Adipocyte (in vitro differentiated cells): ENCODE measurements around the gene MS4A18.
"Not testable (repeated sequence)": the region's sequence is repeated elsewhere in the genome, so short reads cannot be mapped to it uniquely, and the experiment has no call there.

ENCODE experiments used
- DNase-seq: peaks from one replicate; pipeline ENCODE4 v3.0.0-alpha.2; 2015; ENCODE audit warnings: low read depth
- H3K27me3 ChIP-seq: replicated peaks from 2 replicates; pipeline ENCODE4 v1.7.0; 2013; ENCODE audit warnings: mild to moderate bottlenecking, low read length, moderate library complexity; ENCODE audit not compliant: control insufficient read depth, insufficient read depth
- H3K36me3 ChIP-seq: 2 replicates; pipeline ENCODE4 v1.7.0; 2013; ENCODE audit warnings: low read length, mild to moderate bottlenecking, moderate library complexity; ENCODE audit not compliant: control insufficient read depth, insufficient read depth, severe bottlenecking
- H3K4me1 ChIP-seq: 2 replicates; pipeline ENCODE4 v1.7.0; 2013; ENCODE audit warnings: mild to moderate bottlenecking, low read length, moderate library complexity; ENCODE audit not compliant: control insufficient read depth, insufficient read depth
- H3K4me3 ChIP-seq: 2 replicates; pipeline ENCODE4 v1.7.0; 2013; ENCODE audit warnings: mild to moderate bottlenecking, low read length, moderate library complexity
- H3K9ac ChIP-seq: 2 replicates; pipeline ENCODE4 v1.7.0; 2013; ENCODE audit warnings: mild to moderate bottlenecking, low read length, moderate library complexity
- H3K9me3 ChIP-seq: 2 replicates; pipeline ENCODE4 v1.7.0; 2013; ENCODE audit warnings: mild to moderate bottlenecking, low read length, moderate library complexity; ENCODE audit not compliant: control insufficient read depth

Gene MS4A18

DNA sequence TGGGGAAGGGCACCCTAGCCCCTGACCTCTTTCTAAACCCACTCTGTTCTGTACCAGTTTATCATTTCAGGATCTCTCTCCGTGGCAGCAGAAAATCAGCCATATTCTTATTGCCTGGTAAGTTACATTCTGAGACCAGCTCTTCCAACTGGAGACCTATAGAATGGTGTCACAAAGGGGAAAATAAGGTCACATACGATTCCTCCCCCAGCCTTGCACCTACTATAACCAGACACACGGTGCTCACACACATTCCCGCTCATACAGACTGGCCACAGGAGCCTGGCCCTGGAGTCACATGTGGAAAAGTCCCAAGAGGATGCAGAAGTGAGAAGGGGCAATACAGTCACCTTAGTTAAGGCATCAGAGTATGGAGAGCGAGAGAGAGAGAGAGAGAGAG is 17.6 kb upstream of the MS4A18 start:
- no peak overlapping the region for H3K9ac ChIP-seq
- no peaks in the 10 kb centered on the region for H3K9me3 ChIP-seq
- H3K4me1 ChIP-seq = no peaks in the 10 kb centered on the region
- no peak for DNase-seq
- H3K4me3 ChIP-seq = no peak overlapping the region
- no peaks in the 10 kb centered on the region for H3K36me3 ChIP-seq
- H3K27me3 ChIP-seq = no peaks in the 10 kb centered on the region

- no peaks in the 10 kb centered on the region for H3K27me3 ChIP-seq
- no peak for DNase-seq
These were observed 14.0 kb upstream of the MS4A18 start for GRCh38 chr11:60710482-60710881.

GRCh38 chr11:60711276-60711675 is 13.2 kb upstream of the MS4A18 start:
- H3K9me3 ChIP-seq = no peaks in the 10 kb centered on the region
- H3K4me3 ChIP-seq = no peak overlapping the region
- no peaks in the 10 kb centered on the region for H3K27me3 ChIP-seq
- H3K36me3 ChIP-seq = no peaks in the 10 kb centered on the region
- no peaks in the 10 kb centered on the region for H3K4me1 ChIP-seq
- DNase-seq = no peak
- no peak overlapping the region for H3K9ac ChIP-seq

More at GRCh38 chr11:60710482-60710881, 14.0 kb upstream of the MS4A18 start:
- H3K36me3 ChIP-seq = no peaks in the 10 kb centered on the region
- no peak overlapping the region for H3K9ac ChIP-seq
- no peaks in the 10 kb centered on the region for H3K4me1 ChIP-seq
- no peak overlapping the region for H3K4me3 ChIP-seq
- H3K9me3 ChIP-seq = no peaks in the 10 kb centered on the region

GRCh38 chr11:60713423-60713822 is 11.1 kb upstream of the MS4A18 start:
- not testable (repeated sequence) for H3K27me3 ChIP-seq, H3K4me1 ChIP-seq, H3K4me3 ChIP-seq, H3K9ac ChIP-seq, DNase-seq, H3K9me3 ChIP-seq, H3K36me3 ChIP-seq

DNA sequence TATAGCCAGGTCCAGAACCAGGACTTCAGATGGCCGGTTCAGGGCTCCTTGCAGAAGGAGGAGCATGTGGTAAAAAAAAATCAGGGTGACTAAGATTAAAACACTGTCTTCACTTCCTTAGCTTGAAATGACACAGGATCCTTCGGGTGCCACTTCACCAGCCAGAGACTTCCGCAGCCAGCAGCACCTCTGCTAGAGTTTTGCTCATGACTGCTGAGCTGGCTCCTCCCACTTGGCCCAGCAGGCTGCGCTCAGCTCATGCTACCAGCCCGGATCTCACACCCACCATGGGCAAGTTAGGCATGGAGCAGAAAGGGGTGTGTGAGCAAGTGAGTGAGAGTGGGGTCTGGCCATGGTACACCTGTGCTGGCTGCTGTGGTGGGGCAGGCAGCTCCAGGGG is 6.6 kb upstream of the MS4A18 start:
- H3K4me3 ChIP-seq = no peak overlapping the region
- H3K4me1 ChIP-seq = no peaks in the 10 kb centered on the region
- no peaks in the 10 kb centered on the region for H3K36me3 ChIP-seq
- DNase-seq = no peak
- H3K9me3 ChIP-seq = peaks cover 7% of the 10 kb centered on the region
- H3K27me3 ChIP-seq = peaks cover 3% of the 10 kb centered on the region
- no peak overlapping the region for H3K9ac ChIP-seq

DNA sequence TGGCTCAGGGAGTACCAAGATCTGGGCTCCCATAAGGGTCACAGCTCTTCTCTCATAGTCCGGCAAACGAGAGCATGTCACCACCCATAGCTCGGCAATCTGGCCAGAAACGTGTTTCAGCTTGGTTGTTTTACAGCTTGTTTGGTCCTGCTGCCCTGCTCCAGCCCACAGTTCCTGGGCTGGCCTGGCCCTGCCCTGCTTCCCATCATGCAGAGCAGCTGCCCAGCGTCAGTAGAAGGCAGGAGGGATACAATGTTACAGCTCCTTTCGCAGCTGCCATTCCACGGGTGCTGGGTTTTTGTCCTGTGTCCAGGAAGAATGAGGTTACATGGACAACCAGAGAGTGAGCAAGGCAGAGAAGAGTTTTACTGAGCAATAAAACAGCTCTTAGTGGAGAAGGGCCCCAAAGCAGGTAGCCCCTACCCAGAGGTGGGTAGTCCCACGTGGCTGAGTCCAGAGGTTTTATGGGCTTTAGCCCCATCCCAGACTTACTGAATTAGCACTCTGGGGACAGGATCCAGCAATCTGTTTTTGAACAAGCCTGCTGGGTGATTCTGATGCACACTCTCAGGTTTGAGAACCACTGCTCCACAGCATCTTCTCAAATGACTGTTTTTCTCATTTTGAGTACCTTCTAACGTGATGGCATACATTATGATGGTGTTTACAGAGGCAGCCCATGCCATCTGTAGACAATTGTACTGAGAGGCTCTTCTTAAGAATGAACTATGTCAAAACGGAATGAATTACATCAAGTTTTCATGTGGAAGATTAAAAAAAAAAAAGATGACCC is 5.8 kb upstream of the MS4A18 start:
- H3K9ac ChIP-seq = no peak overlapping the region
- no peaks in the 10 kb centered on the region for H3K36me3 ChIP-seq
- H3K9me3 ChIP-seq = peaks cover 7% of the 10 kb centered on the region
- H3K4me1 ChIP-seq = no peaks in the 10 kb centered on the region
- no peak for DNase-seq
- H3K4me3 ChIP-seq = no peak overlapping the region
- peaks cover 8% of the 10 kb centered on the region for H3K27me3 ChIP-seq

DNA sequence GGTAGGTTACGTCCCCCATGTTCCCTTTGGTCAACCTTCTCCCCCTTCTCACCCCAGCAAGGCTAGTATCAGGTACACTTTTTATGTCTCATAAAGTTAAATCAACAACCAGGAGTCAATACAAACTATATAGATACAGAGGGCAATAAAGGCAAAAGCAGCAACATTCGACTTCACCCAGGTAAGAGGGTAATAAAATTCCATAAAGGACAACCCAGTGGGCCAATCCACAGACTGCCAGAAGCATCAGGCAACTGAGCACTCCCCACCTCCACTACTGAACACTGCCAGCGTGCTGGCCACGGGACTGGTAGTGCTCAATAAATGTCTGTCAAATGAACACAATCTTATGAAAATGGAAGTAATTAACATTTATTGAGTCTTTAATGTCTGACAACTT is 5.1 kb upstream of the MS4A18 start:
- H3K4me1 ChIP-seq = no peaks in the 10 kb centered on the region
- no peak for DNase-seq
- H3K27me3 ChIP-seq = peaks cover 9% of the 10 kb centered on the region
- H3K36me3 ChIP-seq = no peaks in the 10 kb centered on the region
- peaks cover 7% of the 10 kb centered on the region for H3K9me3 ChIP-seq
- no peak overlapping the region for H3K4me3 ChIP-seq
- no peak overlapping the region for H3K9ac ChIP-seq

DNA sequence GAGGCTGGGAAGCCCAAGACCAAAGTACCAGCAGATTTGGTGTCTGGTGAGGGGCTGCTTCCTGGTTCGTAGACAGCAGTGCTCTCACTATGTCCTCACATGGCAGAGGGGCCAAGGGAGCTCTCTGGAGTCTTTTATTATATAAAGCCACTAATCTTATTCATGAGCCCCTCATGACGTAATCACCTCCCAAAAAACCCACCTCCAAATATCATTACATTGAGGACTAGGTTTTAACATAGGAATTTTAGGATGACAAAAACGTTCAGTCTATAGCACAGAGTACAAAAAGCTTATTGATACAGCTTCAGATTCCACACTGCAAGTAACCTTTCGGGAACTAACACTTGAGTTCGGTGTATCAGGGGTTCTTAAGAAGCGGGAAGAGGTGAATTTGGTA is 4.1 kb upstream of the MS4A18 start:
- peaks cover 12% of the 10 kb centered on the region for H3K27me3 ChIP-seq
- no peaks in the 10 kb centered on the region for H3K36me3 ChIP-seq
- H3K4me1 ChIP-seq = no peaks in the 10 kb centered on the region
- no peak overlapping the region for H3K4me3 ChIP-seq
- H3K9ac ChIP-seq = no peak overlapping the region
- DNase-seq = no peak
- peaks cover 7% of the 10 kb centered on the region for H3K9me3 ChIP-seq

- no peaks in the 10 kb centered on the region for H3K9me3 ChIP-seq
These were observed 1.1 kb downstream of the MS4A18 start for GRCh38 chr11:60725592-60725991.

DNA sequence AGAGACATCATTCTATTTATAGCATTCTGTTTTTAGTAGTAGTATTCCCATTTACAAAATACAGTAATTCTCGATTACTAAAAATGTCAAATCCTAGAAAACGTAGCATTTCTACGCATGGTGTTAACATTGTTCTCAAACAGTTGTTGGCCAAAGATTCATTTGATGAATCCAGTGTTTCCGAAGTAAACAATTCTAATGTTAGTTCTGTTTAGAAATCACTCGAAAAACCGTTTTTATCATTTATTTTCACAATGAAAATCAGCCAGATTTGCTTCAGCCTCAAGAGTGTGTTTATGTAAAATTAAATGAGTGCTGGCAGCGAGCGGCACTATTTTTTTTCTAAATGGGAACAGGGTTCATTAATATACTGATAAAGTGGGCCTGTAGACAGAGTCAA is 7.1 kb downstream of the MS4A18 start:
- H3K27me3 ChIP-seq = peaks cover 21% of the 10 kb centered on the region
- H3K4me3 ChIP-seq = no peak overlapping the region
- no peaks in the 10 kb centered on the region for H3K9me3 ChIP-seq
- H3K36me3 ChIP-seq = no peaks in the 10 kb centered on the region
- no peaks in the 10 kb centered on the region for H3K4me1 ChIP-seq
- DNase-seq = no peak
- no peak overlapping the region for H3K9ac ChIP-seq

More at GRCh38 chr11:60725592-60725991, 1.1 kb downstream of the MS4A18 start:
- no peaks in the 10 kb centered on the region for H3K36me3 ChIP-seq
- H3K4me1 ChIP-seq = no peaks in the 10 kb centered on the region
- H3K4me3 ChIP-seq = no peak overlapping the region
- H3K9ac ChIP-seq = no peak overlapping the region
- DNase-seq = no peak
- peaks cover 29% of the 10 kb centered on the region for H3K27me3 ChIP-seq

DNA sequence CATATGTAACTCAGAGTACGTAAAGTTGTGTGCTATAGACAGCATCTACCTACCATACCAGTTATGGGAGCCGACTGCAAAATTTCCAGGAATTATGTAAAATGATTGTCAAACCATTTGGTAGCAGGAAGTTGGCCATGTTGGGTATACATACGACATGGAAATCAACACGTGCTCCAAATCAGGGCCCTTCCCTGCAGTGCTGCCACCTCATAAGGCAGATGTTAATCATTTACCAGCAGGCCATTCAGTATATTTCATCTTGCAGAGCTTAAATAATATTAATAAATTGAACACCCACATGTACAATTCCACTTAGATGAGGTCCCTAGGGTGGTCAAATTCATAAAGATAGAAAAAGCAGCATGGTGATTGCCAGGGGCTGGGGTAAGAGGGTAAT is 9.8 kb downstream of the MS4A18 start:
- peaks cover 17% of the 10 kb centered on the region for H3K27me3 ChIP-seq
- H3K4me1 ChIP-seq = no peaks in the 10 kb centered on the region
- H3K4me3 ChIP-seq = no peak overlapping the region
- no peak overlapping the region for H3K9ac ChIP-seq
- H3K36me3 ChIP-seq = no peaks in the 10 kb centered on the region
- H3K9me3 ChIP-seq = no peaks in the 10 kb centered on the region
- no peak for DNase-seq

DNA sequence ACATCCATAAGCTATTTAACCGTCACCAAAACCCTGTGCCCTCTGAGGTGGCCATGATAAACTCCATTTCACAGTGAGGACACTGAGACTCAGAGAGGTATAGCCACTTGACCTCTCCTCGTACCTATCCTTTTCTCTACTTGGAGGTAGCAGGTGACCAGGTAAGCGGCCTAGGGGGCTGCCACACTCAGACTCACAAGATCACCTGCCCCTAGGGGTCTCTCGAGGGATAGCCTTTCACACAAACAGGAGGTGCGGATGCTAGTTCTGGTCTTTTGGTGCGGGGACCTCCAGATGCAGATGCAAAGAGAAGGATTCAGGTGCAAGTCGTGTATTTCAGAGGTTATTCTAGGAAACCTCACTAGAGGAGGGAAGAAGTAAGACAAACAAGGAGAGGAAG is 14.6 kb downstream of the MS4A18 start:
- no peaks in the 10 kb centered on the region for H3K36me3 ChIP-seq
- no peaks in the 10 kb centered on the region for H3K4me1 ChIP-seq
- H3K9ac ChIP-seq = no peak overlapping the region
- no peak overlapping the region for H3K4me3 ChIP-seq
- peaks cover 17% of the 10 kb centered on the region for H3K27me3 ChIP-seq
- peaks cover 5% of the 10 kb centered on the region for H3K9me3 ChIP-seq
- DNase-seq = no peak
